Measurements from ENCODE around the gene C3orf70.

C3orf70 gene

GRCh38 chr3:185152410-185153170 is at the start of gene C3orf70:
Gene C3orf70, minus strand, starts transcription at chr3:185153060. Its CDS starts 237 bp downstream, at chr3:185152823.
- Histone ChIP-seq H3K4me3 (ENCODE audit: low read depth, low read length) (peak within 1 kb of the TSS; percentile 78), H3K36me3 (ENCODE audit: insufficient read depth, low read length) (no peaks in the 10 kb centered on the region), H3K79me2 (ENCODE audit: control insufficient read depth, insufficient read depth, low read length, unreplicated experiment) (no peaks in the 10 kb centered on the region), H2AFZ (ENCODE audit: low read length, unreplicated experiment) (peak within 1 kb of the TSS; percentile 73), H3K4me1 (ENCODE audit: control insufficient read depth, insufficient read depth, low read length, unreplicated experiment) (no peaks in the 10 kb centered on the region), H3K27ac (ENCODE audit: low read depth, low read length) (no peak within 1 kb of the TSS), H3K27me3 (ENCODE audit: insufficient read depth, low read length) (peaks cover 91% of the 10 kb centered on the region)

DNA sequence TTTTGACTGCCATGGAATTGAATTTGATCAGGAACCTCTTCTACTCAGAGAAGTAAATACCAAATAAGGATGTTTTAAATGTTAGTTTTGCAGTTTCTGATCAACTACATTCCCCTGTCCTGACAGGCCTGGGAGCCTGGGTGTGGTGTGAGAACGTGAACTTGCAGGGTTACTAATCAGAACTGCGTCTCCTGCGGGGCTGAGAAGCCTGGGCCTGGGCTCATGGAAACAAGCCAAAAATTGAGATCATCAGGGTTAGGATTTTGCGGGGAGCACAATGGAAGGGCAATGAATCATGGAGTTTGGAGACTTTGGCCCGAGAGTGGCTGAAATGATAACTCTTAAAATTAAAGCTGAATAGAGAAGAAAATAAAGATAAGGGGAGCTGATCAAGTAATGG is 47.8 kb upstream of the C3orf70 start:
- no peaks in the 10 kb centered on the region for H3K36me3 ChIP-seq (ENCODE audit: insufficient read depth, low read length)
- peak overlapping the region; percentile 10 for H2AFZ ChIP-seq (ENCODE audit: low read length, unreplicated experiment)
- H3K4me1 ChIP-seq (ENCODE audit: control insufficient read depth, insufficient read depth, low read length, unreplicated experiment), result peaks cover 9% of the 10 kb centered on the region

GRCh38 chr3:185199671-185200070 is 46.8 kb upstream of the C3orf70 start:
- Histone ChIP-seq H2AFZ (ENCODE audit: low read length, unreplicated experiment) (no peak overlapping the region), H3K4me3 (ENCODE audit: low read depth, low read length) (no peak overlapping the region), H3K4me1 (ENCODE audit: control insufficient read depth, insufficient read depth, low read length, unreplicated experiment) (peaks cover 9% of the 10 kb centered on the region), H3K27me3 (ENCODE audit: insufficient read depth, low read length) (no peaks in the 10 kb centered on the region), H3K36me3 (ENCODE audit: insufficient read depth, low read length) (no peaks in the 10 kb centered on the region), H3K79me2 (ENCODE audit: control insufficient read depth, insufficient read depth, low read length, unreplicated experiment) (no peaks in the 10 kb centered on the region), H3K27ac (ENCODE audit: low read depth, low read length) (no peak overlapping the region)

More for the DNA sequence above, 47.8 kb upstream of the C3orf70 start:
- Histone ChIP-seq H3K79me2 (ENCODE audit: control insufficient read depth, insufficient read depth, low read length, unreplicated experiment) (no peaks in the 10 kb centered on the region), H3K4me3 (ENCODE audit: low read depth, low read length) (no peak overlapping the region), H3K27me3 (ENCODE audit: insufficient read depth, low read length) (no peaks in the 10 kb centered on the region), H3K27ac (ENCODE audit: low read depth, low read length) (peak overlapping the region; percentile 65)

GRCh38 chr3:185199206-185199605 is 46.3 kb upstream of the C3orf70 start:
- Histone ChIP-seq H3K36me3 (ENCODE audit: insufficient read depth, low read length) (no peaks in the 10 kb centered on the region), H3K79me2 (ENCODE audit: control insufficient read depth, insufficient read depth, low read length, unreplicated experiment) (no peaks in the 10 kb centered on the region), H3K4me3 (ENCODE audit: low read depth, low read length) (no peak overlapping the region), H3K27me3 (ENCODE audit: insufficient read depth, low read length) (no peaks in the 10 kb centered on the region), H3K4me1 (ENCODE audit: control insufficient read depth, insufficient read depth, low read length, unreplicated experiment) (peaks cover 9% of the 10 kb centered on the region), H3K27ac (ENCODE audit: low read depth, low read length) (no peak overlapping the region), H2AFZ (ENCODE audit: low read length, unreplicated experiment) (no peak overlapping the region)

DNA sequence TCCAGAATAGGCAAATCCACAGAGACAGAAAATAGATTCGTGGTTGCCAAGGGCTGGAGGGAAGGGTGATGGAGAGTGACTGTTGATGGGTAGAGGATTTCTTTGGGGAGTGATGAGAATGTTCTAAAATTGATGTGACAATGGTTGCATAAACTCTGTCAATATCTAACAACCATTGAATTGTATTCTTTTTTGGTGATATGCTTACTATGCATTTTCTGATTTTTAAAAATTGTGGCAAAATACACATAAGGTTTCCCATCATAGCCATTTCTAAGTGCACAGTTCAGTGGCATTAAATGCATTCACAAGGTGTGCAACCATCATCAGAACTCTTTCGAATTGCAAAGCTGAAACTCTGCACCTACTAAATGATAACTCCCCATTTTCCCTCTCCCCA is 44.2 kb upstream of the C3orf70 start:
- Histone ChIP-seq H3K79me2 (ENCODE audit: control insufficient read depth, insufficient read depth, low read length, unreplicated experiment) (no peaks in the 10 kb centered on the region), H3K4me3 (ENCODE audit: low read depth, low read length) (no peak overlapping the region), H3K27me3 (ENCODE audit: insufficient read depth, low read length) (no peaks in the 10 kb centered on the region), H3K4me1 (ENCODE audit: control insufficient read depth, insufficient read depth, low read length, unreplicated experiment) (peaks cover 9% of the 10 kb centered on the region), H2AFZ (ENCODE audit: low read length, unreplicated experiment) (no peak overlapping the region), H3K27ac (ENCODE audit: low read depth, low read length) (no peak overlapping the region), H3K36me3 (ENCODE audit: insufficient read depth, low read length) (peaks cover 12% of the 10 kb centered on the region)

GRCh38 chr3:185195652-185196051 is 42.8 kb upstream of the C3orf70 start:
- H3K79me2 ChIP-seq (ENCODE audit: control insufficient read depth, insufficient read depth, low read length, unreplicated experiment), result no peaks in the 10 kb centered on the region
- H3K27me3 ChIP-seq (ENCODE audit: insufficient read depth, low read length), result no peaks in the 10 kb centered on the region
- peaks cover 4% of the 10 kb centered on the region for H3K4me1 ChIP-seq (ENCODE audit: control insufficient read depth, insufficient read depth, low read length, unreplicated experiment)
- no peak overlapping the region for H3K4me3 ChIP-seq (ENCODE audit: low read depth, low read length)
- no peak overlapping the region for H2AFZ ChIP-seq (ENCODE audit: low read length, unreplicated experiment)
- H3K36me3 ChIP-seq (ENCODE audit: insufficient read depth, low read length), result peaks cover 12% of the 10 kb centered on the region
- no peak overlapping the region for H3K27ac ChIP-seq (ENCODE audit: low read depth, low read length)

- Histone ChIP-seq H3K36me3 (ENCODE audit: insufficient read depth, low read length) (peaks cover 12% of the 10 kb centered on the region), H2AFZ (ENCODE audit: low read length, unreplicated experiment) (no peak overlapping the region), H3K4me1 (ENCODE audit: control insufficient read depth, insufficient read depth, low read length, unreplicated experiment) (no peaks in the 10 kb centered on the region), H3K4me3 (ENCODE audit: low read depth, low read length) (no peak overlapping the region), H3K27me3 (ENCODE audit: insufficient read depth, low read length) (no peaks in the 10 kb centered on the region), H3K79me2 (ENCODE audit: control insufficient read depth, insufficient read depth, low read length, unreplicated experiment) (no peaks in the 10 kb centered on the region), H3K27ac (ENCODE audit: low read depth, low read length) (no peak overlapping the region)
These were observed 36.0 kb upstream of the C3orf70 start for GRCh38 chr3:185188816-185189215.

GRCh38 chr3:185187391-185187790 is 34.5 kb upstream of the C3orf70 start:
- Histone ChIP-seq H3K27me3 (ENCODE audit: insufficient read depth, low read length) (0 out of 2 replicates have a peak, but pooled peaks cover 7% of the 10 kb centered on the region), H2AFZ (ENCODE audit: low read length, unreplicated experiment) (no peak overlapping the region), H3K79me2 (ENCODE audit: control insufficient read depth, insufficient read depth, low read length, unreplicated experiment) (no peaks in the 10 kb centered on the region), H3K4me3 (ENCODE audit: low read depth, low read length) (no peak overlapping the region), H3K4me1 (ENCODE audit: control insufficient read depth, insufficient read depth, low read length, unreplicated experiment) (no peaks in the 10 kb centered on the region), H3K27ac (ENCODE audit: low read depth, low read length) (no peak overlapping the region), H3K36me3 (ENCODE audit: insufficient read depth, low read length) (0 out of 2 replicates have a peak, but pooled peaks cover 2% of the 10 kb centered on the region)

DNA sequence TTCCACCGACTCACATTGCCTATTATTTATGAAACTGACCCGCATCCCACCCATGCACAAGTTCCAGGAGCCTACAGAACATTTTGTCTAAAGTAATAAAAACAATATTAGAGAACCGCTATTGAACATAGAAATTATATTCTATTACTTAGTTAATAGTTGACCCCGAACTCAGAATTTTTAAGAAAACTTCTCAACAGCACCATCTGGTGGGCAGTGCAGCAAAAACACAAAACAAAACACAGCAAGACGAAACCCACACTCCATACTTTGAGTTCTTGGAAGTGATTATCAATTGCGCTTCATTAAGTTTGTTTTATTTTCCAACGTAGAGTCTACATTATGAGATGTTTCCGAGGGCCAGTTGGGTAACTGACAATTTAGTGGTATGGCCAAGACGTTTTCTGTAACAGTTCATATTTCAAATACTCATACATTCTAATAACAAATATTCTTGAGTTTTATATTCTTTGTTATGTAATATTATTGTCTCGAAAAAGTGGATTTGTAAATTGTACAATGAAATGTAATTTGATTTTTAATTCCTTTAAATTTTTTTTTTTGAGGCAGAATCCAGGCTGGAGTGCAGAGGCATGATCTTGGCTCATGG is 24.0 kb upstream of the C3orf70 start:
- H2AFZ ChIP-seq (ENCODE audit: low read length, unreplicated experiment), result no peak overlapping the region
- H3K36me3 ChIP-seq (ENCODE audit: insufficient read depth, low read length), result no peaks in the 10 kb centered on the region
- no peak overlapping the region for H3K4me3 ChIP-seq (ENCODE audit: low read depth, low read length)
- H3K27ac ChIP-seq (ENCODE audit: low read depth, low read length), result no peak overlapping the region
- H3K79me2 ChIP-seq (ENCODE audit: control insufficient read depth, insufficient read depth, low read length, unreplicated experiment), result no peaks in the 10 kb centered on the region
- H3K4me1 ChIP-seq (ENCODE audit: control insufficient read depth, insufficient read depth, low read length, unreplicated experiment), result peaks cover 11% of the 10 kb centered on the region
- peaks cover 33% of the 10 kb centered on the region for H3K27me3 ChIP-seq (ENCODE audit: insufficient read depth, low read length)

DNA sequence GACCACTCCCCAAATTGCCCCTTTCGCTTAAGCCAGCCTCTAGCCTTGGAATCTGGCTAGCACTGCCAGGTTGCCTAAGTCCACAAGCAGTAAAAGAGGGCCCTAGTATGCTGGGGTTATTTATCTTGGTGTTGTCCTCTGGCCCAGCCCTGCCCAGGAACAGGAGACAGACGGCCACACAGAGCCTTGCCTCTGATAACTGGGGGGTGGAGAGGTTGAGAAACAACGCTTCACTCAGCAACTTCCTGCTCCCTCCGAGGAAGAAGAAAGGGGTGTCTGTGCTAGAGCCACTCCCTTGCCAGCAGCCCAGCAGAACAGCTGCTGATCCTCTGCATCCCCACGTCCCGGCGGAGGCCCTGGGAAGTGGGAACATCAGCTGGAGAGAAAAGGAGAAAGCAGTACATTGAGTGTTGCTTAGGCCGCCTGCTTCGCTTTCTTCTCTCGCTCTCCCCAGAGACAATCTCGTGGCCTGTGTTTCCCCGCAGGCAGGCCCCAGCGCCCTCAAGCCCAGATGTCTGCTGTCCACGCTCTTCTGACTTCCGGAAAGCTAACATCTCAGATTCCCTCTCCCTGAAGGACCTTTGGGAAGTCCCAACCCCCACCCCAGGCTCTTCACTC is 22.6 kb upstream of the C3orf70 start:
- peak overlapping the region; percentile 45; the same call in 1 of the 2 replicates for H3K4me3 ChIP-seq (ENCODE audit: low read depth, low read length)

More for the DNA sequence above, 22.6 kb upstream of the C3orf70 start:
- H3K4me1 ChIP-seq (ENCODE audit: control insufficient read depth, insufficient read depth, low read length, unreplicated experiment), result peaks cover 11% of the 10 kb centered on the region
- no peaks in the 10 kb centered on the region for H3K36me3 ChIP-seq (ENCODE audit: insufficient read depth, low read length)
- H3K79me2 ChIP-seq (ENCODE audit: control insufficient read depth, insufficient read depth, low read length, unreplicated experiment), result no peaks in the 10 kb centered on the region
- no peak overlapping the region for H3K27ac ChIP-seq (ENCODE audit: low read depth, low read length)
- peaks cover 19% of the 10 kb centered on the region for H3K27me3 ChIP-seq (ENCODE audit: insufficient read depth, low read length)
- H2AFZ ChIP-seq (ENCODE audit: low read length, unreplicated experiment), result peak overlapping the region; percentile 98
